Calu3 (cell line): ENCODE measurements around the gene DGCR2. TPM values are rescaled to one million over a fixed set of nuclear protein-coding genes. Genes with fewer than 3 reads are reported as not detected.

ENCODE experiments used
- BruUV-seq: library from RNA; stranded (reverse); fragments of 400-500 nt; replicated peaks from 2 replicates; lab custom pipeline; 2021; lab: Mats Ljungman, UMichigan
- CTCF ChIA-PET: fragments of 300-600 bp; sonication (Branson Sonifier 250); formaldehyde crosslinking; loops from one replicate; lab custom pipeline; 2022; ENCODE audit warnings: antibody characterized with exemption; lab: Charles Lee
- DNase-seq: peaks from one replicate; pipeline ENCODE4 v3.0.0; 2022
- H3K27ac Mint-ChIP-seq: one replicate; pipeline ENCODE4 v1.8.0; 2022; ENCODE audit warnings: mixed read lengths; ENCODE audit not compliant: unreplicated experiment
- H3K27me3 Mint-ChIP-seq: one replicate; pipeline ENCODE4 v1.8.0; 2022; ENCODE audit warnings: mixed read lengths; ENCODE audit not compliant: unreplicated experiment
- H3K36me3 Mint-ChIP-seq: one replicate; pipeline ENCODE4 v1.8.0; 2022; ENCODE audit warnings: mild to moderate bottlenecking, moderate library complexity, mixed read lengths; ENCODE audit not compliant: insufficient read depth, unreplicated experiment
- H3K4me1 Mint-ChIP-seq: one replicate; pipeline ENCODE4 v1.8.0; 2022; ENCODE audit warnings: mild to moderate bottlenecking, low read depth, mixed read lengths; ENCODE audit not compliant: unreplicated experiment
- H3K4me3 Mint-ChIP-seq: one replicate; pipeline ENCODE4 v1.8.0; 2022; ENCODE audit warnings: mild to moderate bottlenecking, low read depth, moderate library complexity, mixed read lengths; ENCODE audit not compliant: unreplicated experiment
- H3K9me3 Mint-ChIP-seq: one replicate; pipeline ENCODE4 v1.8.0; 2022; ENCODE audit warnings: low read depth, mixed read lengths; ENCODE audit not compliant: unreplicated experiment
- intact Hi-C: fragments of 100-400 bp; cut with micrococcal nuclease; formaldehyde crosslinking; loops from one replicate; pipeline ENCODE4 v1.10.0; 2022; ENCODE audit not compliant: unreplicated experiment
- total RNA-seq: library from RNA; stranded (reverse); gene quantifications from 2 replicates; pipeline ENCODE4 v1.2.3, GENCODE V29; 2022
- TF ChIP-seq, protein P1 (sequence below): fragments of 200-600 bp; IDR thresholded peaks from one replicate; pipeline ENCODE4 v1.8.0; 2022; ENCODE audit warnings: antibody characterized with exemption; ENCODE audit not compliant: unreplicated experiment

DGCR2 gene
- total RNA-seq, 1 experiment from 2014 or later = 76.4 TPM

DNA sequence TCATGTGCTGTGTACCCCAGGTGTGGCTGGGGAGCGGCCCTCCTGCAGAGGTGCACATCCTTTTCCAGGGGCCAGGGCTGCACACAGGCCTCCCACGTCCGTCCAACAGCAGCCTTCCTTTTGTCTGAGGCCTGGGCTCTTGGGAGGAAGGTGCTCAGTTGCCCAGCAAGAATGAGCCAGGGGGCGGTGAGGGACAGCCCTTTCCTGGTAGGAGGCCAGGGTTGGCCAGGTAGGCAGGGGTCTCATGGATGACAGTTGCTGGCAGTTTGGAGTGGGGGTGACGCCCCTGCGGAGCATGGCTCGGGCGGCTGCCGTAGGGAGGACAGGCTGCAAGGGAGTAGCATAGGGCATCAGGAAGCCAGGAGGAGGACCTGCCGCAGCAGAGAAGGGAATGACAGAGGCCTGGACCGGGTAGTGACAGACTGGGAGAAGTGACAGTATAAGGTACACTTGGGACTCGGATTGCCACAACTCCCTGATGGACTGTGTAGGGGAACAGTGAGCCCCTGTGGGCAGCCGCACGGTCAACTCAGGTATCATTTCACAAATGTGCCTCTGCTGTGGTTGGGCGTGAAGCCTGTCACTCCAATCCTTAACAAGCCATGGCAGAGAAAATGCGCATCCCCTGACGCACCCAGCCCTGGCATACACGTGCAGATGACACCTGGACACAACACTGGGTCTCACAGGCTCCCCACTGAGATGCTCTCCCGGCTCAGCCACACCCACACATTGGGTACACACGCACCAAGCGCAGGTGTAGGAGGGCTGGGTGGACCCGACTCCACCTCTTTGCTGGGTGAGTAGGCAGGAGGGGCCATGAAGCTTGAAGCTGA is 79.7 kb downstream of the DGCR2 start:
- no peaks in the 10 kb centered on the region for H3K9me3 Mint-ChIP-seq
- TF ChIP-seq, protein P1, sequence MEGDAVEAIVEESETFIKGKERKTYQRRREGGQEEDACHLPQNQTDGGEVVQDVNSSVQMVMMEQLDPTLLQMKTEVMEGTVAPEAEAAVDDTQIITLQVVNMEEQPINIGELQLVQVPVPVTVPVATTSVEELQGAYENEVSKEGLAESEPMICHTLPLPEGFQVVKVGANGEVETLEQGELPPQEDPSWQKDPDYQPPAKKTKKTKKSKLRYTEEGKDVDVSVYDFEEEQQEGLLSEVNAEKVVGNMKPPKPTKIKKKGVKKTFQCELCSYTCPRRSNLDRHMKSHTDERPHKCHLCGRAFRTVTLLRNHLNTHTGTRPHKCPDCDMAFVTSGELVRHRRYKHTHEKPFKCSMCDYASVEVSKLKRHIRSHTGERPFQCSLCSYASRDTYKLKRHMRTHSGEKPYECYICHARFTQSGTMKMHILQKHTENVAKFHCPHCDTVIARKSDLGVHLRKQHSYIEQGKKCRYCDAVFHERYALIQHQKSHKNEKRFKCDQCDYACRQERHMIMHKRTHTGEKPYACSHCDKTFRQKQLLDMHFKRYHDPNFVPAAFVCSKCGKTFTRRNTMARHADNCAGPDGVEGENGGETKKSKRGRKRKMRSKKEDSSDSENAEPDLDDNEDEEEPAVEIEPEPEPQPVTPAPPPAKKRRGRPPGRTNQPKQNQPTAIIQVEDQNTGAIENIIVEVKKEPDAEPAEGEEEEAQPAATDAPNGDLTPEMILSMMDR = no peak
- CTCF ChIA-PET = interaction anchor here (0.6 kb wide), 1 partner anchor 1093 kb away, joined by 4 read pairs; no protein-coding TSS in a partner anchor
- no peak overlapping the region for H3K27ac Mint-ChIP-seq
- peaks cover 13% of the 10 kb centered on the region for H3K4me1 Mint-ChIP-seq
- no peaks in the 10 kb centered on the region for H3K27me3 Mint-ChIP-seq
- no TSS peak for BruUV-seq
- no peak for DNase-seq
- H3K4me3 Mint-ChIP-seq = no peak overlapping the region
- intact Hi-C loops = no loop called here
- H3K36me3 Mint-ChIP-seq = peaks cover 29% of the 10 kb centered on the region

DNA sequence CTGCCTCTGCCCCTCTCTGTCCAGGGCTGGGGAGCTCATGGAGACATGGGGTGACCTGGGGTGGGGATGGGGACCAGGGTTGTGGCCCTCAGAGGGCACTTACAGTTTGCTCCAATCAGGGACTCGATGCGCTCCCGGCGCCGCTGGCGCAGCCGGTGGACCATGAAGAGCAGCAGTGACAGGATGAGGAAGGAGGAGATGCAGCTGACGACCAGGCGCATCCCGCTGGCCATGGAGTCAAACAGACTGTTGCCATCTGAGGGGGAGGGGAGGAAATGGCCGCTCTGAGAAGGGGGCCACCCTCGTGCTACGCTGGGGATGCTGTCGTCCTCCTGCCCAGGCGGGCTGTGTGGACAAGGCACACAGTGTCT is 80.5 kb downstream of the DGCR2 start:
- Mint-ChIP-seq H3K27me3 (no peaks in the 10 kb centered on the region), H3K36me3 (peaks cover 29% of the 10 kb centered on the region), H3K4me3 (no peak overlapping the region), H3K27ac (no peak overlapping the region), H3K4me1 (peaks cover 13% of the 10 kb centered on the region), H3K9me3 (no peaks in the 10 kb centered on the region)
- TF ChIP-seq, protein P1 = no peak
- CTCF ChIA-PET = interaction anchor here (0.6 kb wide), 1 partner anchor 1092 kb away, joined by 4 read pairs; no protein-coding TSS in a partner anchor
- BruUV-seq = no TSS peak
- intact Hi-C loops = no loop called here
- no peak for DNase-seq

- no peaks in the 10 kb centered on the region for H3K27me3 Mint-ChIP-seq
- H3K27ac Mint-ChIP-seq = no peak overlapping the region
- DNase-seq = no peak
- H3K9me3 Mint-ChIP-seq = no peaks in the 10 kb centered on the region
- intact Hi-C loops = no loop called here
- BruUV-seq = no TSS peak
- CTCF ChIA-PET = no interaction called here
- H3K36me3 Mint-ChIP-seq = peaks cover 31% of the 10 kb centered on the region
- H3K4me1 Mint-ChIP-seq = peaks cover 13% of the 10 kb centered on the region
- no peak overlapping the region for H3K4me3 Mint-ChIP-seq
- TF ChIP-seq, protein P1 = no peak
These were observed 81.1 kb downstream of the DGCR2 start for GRCh38 chr22:19040888-19041703.

DNA sequence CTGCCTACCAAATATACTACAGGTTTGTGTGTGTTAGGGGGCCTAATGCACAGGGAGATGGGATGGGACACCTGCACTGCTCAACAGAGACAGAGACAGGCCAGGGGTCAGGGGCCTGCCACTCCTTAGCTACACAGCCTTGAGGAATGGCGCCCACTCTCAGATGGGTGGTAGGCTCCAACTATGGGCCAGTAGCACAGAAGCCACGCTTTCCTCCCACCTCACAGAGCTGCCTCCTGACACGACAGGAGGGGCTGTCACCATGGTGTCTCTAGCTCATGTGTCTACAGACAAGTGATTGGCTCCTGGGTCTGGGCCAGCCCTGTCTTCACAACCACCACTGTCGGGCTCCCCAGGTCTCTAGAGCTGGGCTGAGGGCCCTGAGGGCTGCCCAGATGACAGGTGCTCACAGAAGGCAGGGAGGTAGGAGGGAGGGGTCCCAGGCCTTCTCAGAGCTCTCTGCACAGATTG is 81.8 kb downstream of the DGCR2 start:
- CTCF ChIA-PET = interaction anchor here (0.5 kb wide), 1 partner anchor 26 kb away, joined by 4 read pairs; no protein-coding TSS in a partner anchor
- TF ChIP-seq, protein P1 = no peak
- H3K36me3 Mint-ChIP-seq = peaks cover 38% of the 10 kb centered on the region
- no TSS peak for BruUV-seq
- H3K4me3 Mint-ChIP-seq = no peak overlapping the region
- no peak overlapping the region for H3K27ac Mint-ChIP-seq
- intact Hi-C loops = no loop called here
- DNase-seq = no peak
- peaks cover 9% of the 10 kb centered on the region for H3K4me1 Mint-ChIP-seq
- no peaks in the 10 kb centered on the region for H3K9me3 Mint-ChIP-seq
- no peaks in the 10 kb centered on the region for H3K27me3 Mint-ChIP-seq
